ENCODE measurements around the gene SDHAF3.

SDHAF3 gene

GRCh38 chr7:97104719-97105238 is 12.7 kb upstream of the SDHAF3 start:
- CTCF ChIA-PET = interaction anchor here (0.8 to 4.6 kb wide), 28 partner anchors 7 to 1064 kb away, joined by 3 to 34 read pairs (median 5); partner anchors contain the start of gene SDHAF3
- POLR2A ChIA-PET = no interaction called here
- TF ChIP-seq, protein P1, sequence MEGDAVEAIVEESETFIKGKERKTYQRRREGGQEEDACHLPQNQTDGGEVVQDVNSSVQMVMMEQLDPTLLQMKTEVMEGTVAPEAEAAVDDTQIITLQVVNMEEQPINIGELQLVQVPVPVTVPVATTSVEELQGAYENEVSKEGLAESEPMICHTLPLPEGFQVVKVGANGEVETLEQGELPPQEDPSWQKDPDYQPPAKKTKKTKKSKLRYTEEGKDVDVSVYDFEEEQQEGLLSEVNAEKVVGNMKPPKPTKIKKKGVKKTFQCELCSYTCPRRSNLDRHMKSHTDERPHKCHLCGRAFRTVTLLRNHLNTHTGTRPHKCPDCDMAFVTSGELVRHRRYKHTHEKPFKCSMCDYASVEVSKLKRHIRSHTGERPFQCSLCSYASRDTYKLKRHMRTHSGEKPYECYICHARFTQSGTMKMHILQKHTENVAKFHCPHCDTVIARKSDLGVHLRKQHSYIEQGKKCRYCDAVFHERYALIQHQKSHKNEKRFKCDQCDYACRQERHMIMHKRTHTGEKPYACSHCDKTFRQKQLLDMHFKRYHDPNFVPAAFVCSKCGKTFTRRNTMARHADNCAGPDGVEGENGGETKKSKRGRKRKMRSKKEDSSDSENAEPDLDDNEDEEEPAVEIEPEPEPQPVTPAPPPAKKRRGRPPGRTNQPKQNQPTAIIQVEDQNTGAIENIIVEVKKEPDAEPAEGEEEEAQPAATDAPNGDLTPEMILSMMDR (IDR thresholded peaks at IDR 0.05; ENCODE audit: control extremely low read depth, extremely low read depth, low read depth, missing control alignments) = peak; percentile 91
- peak; percentile 71 for DNase-seq (ENCODE audit: extremely low spot score)

GRCh38 chr7:97107192-97107800 is 10.2 kb upstream of the SDHAF3 start:
- DNase-seq (ENCODE audit: extremely low spot score) = no peak

GRCh38 chr7:97116308-97116707 is 1.2 kb upstream of the SDHAF3 start:
- no peak for DNase-seq (ENCODE audit: extremely low spot score)
- TF ChIP-seq, protein P1 (IDR thresholded peaks at IDR 0.05; ENCODE audit: control extremely low read depth, extremely low read depth, low read depth, missing control alignments) = no peak
- ChIA-PET POLR2A (no interaction called here), CTCF (interaction anchor here (0.9 to 2.7 kb wide), 9 partner anchors 10 to 1200 kb away, joined by 3 to 23 read pairs (median 6); no protein-coding TSS in a partner anchor)

More at GRCh38 chr7:97107192-97107800, 10.2 kb upstream of the SDHAF3 start:
- ChIA-PET CTCF (interaction anchor here (1.9 to 4.6 kb wide), 2 partner anchors 10 to 729 kb away, joined by 5 to 23 read pairs; partner anchors contain the start of gene SDHAF3), POLR2A (no interaction called here)
- TF ChIP-seq, protein P1 (IDR thresholded peaks at IDR 0.05; ENCODE audit: control extremely low read depth, extremely low read depth, low read depth, missing control alignments) = no peak

DNA sequence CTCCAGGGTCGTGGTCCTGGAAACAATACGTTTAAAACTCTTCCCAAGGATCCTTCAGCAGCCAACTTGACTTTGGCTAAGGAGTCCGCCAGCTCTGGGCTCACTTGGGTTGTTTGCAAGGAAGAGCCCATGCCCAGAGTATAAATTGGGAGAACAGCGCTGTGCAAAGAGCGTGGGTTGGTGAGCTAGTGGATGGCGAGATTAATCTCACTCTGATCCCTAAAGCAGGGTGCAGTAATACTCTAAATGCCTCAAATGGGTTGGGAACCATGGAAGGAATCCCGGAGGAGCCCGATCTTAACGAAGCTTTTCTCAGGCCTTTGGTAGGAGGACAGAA is 495 bp upstream of the SDHAF3 start:
- POLR2A ChIA-PET = interaction anchor here (0.7 kb wide), 1 partner anchor 753 kb away, joined by 3 read pairs; no protein-coding TSS in a partner anchor
- TF ChIP-seq, protein P1 (IDR thresholded peaks at IDR 0.05; ENCODE audit: control extremely low read depth, extremely low read depth, low read depth, missing control alignments) = no peak
- CTCF ChIA-PET = interaction anchor here (0.9 to 2.7 kb wide), 10 partner anchors 8 to 1201 kb away, joined by 3 to 23 read pairs (median 6); no protein-coding TSS in a partner anchor
- no peak for DNase-seq (ENCODE audit: extremely low spot score)

DNA sequence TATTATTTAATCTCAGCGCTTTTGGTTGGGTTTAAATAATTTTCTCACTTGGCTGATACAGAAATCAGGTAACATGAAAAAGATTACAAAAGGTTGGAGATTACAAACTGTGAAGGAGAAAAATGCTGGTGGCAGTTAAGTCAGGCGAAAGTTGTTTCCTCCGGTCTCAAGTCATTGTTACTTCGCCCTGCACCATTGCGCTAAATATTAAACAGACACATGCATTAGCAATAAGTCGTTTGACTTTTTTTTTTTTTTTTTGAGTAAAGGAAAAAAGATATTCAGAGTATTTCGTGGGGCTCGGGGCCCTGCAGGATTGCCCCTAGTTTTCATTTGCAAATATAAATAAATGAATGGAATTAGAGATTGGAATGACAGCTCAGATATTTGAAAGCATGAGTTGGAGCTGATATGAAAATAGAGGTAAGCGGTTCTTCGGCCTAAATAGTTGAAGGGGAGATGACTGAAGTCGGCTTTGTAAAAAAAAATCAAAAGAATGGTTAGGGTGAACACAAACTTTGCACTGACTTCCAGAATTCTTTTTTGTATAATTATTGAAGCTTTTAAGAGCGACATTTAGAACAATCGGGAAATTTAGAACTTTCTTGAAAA is 914 bp downstream of the SDHAF3 start:
- no peak for DNase-seq (ENCODE audit: extremely low spot score)
- POLR2A ChIA-PET = no interaction called here

DNA sequence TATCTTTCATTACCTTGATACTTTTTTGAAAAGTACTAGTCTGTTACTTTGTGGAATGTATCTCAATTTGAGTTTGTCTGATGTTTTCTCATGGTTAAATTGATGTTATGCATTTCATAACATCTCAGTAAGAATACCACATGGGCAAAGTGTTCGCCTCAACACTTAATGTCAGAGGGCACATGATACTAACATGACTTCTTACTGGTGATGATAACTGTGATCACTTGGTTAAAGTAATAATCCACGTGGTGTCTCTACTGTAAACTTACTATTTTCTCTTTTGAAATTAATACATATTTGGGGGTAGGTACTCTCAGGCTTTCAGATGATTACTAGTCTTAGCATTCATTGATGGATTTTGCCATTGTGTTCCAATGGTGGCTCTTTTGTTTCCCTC is 2.2 kb downstream of the SDHAF3 start:
- ChIA-PET POLR2A (no interaction called here), CTCF (interaction anchor here (1.1 kb wide), 1 partner anchor 27 kb away, joined by 3 read pairs; no protein-coding TSS in a partner anchor)
- DNase-seq (ENCODE audit: extremely low spot score) = no peak
- TF ChIP-seq, protein P1 (IDR thresholded peaks at IDR 0.05; ENCODE audit: control extremely low read depth, extremely low read depth, low read depth, missing control alignments) = no peak

More for the DNA sequence above, 914 bp downstream of the SDHAF3 start:
- CTCF ChIA-PET = interaction anchor here (1.1 to 2.7 kb wide), 7 partner anchors 11 to 62 kb away, joined by 3 to 23 read pairs (median 6); no protein-coding TSS in a partner anchor
- TF ChIP-seq, protein P1 (IDR thresholded peaks at IDR 0.05; ENCODE audit: control extremely low read depth, extremely low read depth, low read depth, missing control alignments) = no peak

Measured in GM10248 (cell line).